GM19239 (cell line): ENCODE results near the gene HCFC2.
"Not testable (repeated sequence)": the region's sequence is repeated elsewhere in the genome, so short reads cannot be mapped to it uniquely, and the experiment has no call there.

Source experiments
- DNase-seq: peaks from one replicate; pipeline ENCODE4 v3.0.0; 2011; ENCODE audit warnings: low spot score; ENCODE audit not compliant: insufficient read length
- FAIRE-seq: peaks from 2 replicates; lab custom pipeline; 2011; peaks lifted over from hg19 to GRCh38; lab: Jason Lieb, UNC

Gene HCFC2

DNA sequence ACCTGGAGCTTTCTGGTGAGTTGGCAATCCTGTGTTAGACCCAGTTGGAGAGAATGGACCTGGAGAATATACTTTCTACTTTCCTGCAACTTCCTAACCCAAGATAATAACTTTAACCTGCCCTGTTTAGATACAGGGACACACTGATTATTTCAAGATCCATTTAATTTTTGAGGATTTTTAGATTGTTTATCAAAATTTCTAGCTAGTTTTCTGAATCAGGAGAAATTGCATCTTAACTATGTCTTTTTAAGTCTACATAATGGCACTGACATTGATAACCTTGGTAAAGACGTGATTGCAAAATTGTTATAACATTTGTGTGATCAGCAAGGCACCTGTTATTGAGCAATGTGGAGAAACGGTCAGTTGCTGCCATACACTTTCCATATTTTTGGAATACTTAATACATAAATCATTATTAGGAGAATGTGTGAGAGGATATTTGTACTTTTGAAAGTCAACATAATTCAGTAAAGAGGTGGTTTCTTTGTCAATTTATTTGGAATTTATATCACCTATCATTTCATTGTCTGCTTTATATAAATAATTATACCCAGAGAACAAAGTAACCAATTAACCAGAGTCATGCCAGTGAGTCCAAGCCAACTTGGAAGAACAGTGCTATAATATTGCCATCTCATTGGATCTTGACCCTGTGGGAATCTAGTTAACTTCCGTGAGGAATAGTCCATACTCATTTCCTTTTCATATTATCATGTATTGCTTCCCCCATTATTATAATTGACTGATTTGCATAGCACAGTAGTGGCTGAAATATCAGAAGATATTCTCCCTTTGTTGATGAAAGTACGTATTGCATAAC, 45.3 kb downstream of the HCFC2 start:
- DNase-seq (no peak), FAIRE-seq (no peak)

DNA sequence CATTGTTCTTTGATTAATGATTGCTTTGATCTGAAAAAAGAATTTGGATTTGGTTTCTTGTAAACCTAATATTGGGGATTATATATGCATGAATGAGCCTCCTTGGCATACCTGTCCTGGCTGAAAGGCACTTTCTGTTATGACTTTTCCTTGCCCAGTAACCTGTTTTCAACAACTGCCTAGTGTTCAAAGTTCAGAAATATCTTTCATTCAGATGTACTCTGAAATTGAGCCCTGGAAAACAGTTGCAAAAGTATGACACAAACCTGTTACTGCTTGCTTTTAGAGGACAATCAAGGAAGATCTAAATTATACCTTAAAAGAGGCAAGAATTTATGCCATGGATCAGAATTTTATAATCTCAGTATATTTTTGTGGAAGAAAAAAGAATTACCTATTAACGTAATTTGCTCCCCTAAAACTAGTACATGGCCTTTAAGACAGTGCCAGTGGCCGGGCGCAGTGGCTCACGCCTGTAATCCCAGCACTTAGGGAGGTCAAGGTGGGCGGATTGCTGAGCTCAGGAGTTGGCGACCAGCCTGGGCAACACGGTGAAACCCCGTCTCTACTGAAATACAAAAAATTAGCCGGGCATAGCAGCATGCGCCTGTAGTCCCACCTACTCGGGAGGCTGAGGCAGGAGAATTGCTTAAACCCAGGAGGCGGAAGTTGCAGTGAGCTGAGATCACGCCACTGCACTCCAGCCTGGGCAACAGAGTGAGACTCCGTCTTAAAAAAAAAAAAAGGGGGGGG, 50.7 kb downstream of the HCFC2 start:
- peak; percentile 71 for FAIRE-seq
- not testable (repeated sequence) for DNase-seq

DNA sequence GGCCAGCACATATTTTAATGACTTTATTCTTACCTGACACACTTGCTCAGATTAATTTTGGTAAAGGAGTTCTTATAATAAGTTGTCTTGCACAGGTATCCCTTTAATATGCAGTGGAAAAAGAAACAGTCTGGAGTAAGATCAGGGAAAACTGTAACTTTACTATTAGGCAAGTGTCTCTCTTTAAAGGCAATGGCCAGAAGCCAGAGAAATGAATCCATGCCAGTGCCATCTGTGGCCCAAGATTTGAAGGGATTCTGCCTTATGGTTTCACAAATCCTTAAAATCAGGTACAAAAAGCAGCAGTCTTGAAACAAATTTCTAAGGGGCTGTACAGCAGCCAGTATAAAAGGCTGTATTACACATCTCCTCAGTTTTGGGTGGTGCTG, 51.2 kb downstream of the HCFC2 start:
- DNase-seq (no peak), FAIRE-seq (no peak)

DNA sequence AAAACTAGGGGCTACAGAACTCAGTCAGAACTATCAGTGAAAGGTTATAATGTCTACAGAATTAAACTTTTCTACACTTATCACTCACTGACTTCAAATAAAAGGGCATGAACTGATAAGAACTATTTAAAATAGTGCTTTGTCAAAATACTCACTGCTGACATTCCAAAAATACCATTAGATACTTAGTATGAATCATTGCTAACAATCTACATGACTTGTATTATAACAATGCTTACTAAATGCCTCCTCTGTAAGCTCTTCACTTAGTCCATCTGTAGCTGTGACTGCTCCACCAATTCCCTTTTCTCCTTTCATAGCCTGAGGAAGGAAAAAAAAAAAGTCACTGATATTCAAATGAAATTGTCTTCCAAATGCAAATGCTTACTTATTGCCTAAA, 56.7 kb downstream of the HCFC2 start:
- no peak for FAIRE-seq
- no peak for DNase-seq

DNA sequence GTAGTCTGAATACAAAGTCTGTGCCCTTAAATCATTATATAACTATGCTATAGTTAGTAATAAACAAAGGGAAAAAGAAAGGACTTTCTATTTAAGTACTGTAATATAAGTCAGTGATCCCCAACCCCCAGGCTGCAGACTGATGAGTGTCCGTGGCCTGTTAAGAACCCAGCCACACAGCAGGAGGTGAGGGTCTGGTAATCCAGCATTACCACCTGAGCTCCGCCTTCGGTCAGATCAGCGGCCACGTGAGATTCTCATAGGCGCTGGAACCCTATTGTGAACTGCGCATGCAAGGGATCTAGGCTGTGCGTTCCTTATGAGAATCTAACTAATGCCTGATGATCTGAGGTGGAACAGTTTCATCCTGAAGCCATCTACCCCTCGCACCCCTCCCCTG, 58.0 kb downstream of the HCFC2 start:
- DNase-seq, result no peak
- no peak for FAIRE-seq

DNA sequence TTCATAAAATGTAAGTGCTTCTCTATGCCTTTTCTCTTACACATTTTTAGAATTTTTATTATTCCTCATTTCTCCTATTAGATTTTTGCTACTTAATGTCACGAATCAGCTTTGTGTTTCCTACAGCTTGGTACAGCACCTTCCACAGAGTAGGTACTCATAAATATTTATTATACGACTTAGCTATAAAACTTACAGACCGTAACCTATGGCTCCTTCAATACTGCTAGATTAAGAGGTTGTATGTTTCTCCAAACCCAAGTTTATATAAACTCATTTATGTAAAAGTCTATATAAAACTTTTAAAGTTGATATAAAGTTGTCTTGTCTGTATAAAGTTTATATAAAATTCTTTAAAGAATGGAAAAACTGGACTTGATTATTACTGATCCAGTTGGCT, 62.2 kb downstream of the HCFC2 start:
- FAIRE-seq (no peak), DNase-seq (no peak)

DNA sequence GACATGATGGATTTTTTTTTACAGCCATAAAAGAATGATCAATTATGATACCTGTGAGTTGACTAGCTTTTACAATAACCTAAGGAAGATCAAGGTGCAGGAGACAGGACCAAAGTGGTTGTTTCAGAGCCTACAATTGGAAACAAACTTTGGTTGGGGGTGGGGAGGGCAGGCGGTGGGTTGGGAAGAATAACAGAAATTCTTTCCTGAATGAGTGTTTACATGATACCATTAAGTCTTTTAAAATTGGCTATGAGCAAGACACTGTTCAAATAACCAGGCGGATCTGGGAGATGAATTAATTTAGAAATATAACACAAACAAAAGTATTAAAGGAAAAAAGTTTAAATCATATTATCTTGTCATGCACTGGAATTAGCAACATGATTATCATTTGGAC, 66.4 kb downstream of the HCFC2 start:
- DNase-seq (no peak), FAIRE-seq (no peak)

DNA sequence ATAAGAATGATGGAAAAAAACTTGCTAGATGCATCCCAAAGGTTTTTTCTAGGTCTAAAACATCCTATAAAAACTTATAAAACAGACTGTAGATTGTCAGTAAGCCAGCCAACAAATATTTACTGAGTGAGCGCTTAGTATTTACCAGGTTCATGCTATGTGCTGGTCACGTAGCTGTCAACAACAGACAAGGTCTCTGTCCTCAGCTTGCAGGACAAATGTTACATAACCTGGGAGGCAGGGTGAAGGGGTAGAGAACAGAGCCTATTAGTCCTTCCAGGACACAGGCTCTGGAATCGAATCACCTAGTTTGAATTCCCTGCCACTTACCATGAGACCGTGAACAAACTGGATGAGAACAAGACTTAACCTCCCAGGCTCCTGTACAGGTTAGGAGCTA, 67.3 kb downstream of the HCFC2 start:
- no peak for FAIRE-seq
- DNase-seq, result no peak

DNA sequence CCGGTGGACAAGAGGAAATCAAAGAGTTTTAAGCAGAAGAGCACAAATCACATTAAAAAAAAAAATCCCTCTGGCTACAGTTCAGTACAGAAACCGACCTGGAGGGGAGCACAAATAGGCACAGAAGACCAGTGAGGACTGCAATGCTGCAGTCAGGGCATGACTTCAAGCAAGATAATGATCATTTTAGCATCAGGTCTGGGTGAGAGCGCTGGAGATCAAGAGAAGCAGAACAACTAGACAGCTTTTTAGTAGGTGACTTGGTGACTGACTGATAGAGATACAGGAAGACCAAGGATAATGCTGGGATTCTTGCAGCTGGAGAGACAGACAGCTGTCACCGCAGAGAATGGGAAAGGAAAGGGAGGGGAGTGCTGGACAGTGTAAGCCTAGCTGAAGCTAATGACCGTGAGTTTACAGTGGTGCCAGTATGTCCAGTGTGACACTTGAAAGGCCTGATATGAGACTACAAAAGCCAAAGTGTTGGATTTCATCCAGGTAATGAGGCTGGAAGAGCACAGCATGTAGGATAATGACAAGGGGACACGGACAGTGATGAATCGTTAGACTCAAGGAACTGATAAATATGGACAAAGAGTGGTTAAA, 68.1 kb downstream of the HCFC2 start:
- DNase-seq (no peak), FAIRE-seq (no peak)

DNA sequence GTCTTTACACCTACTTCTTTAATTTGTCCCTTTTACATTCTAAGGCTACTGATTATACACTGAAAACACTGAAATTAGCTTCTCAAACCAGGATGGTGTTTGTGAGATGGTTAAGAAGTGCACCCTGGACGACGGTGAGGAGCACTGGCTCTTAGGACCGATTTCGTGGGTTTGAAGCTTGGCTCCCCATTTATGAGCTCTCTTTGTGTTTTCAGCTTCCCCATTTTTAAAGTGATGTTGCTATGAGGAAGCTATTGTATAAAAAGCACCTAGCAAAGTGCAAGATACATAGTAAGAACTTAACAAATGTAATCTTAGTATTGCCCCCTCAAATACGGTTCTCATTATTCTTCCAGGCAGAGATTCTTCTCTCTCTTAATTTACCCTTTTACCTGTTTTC, 69.0 kb downstream of the HCFC2 start:
- FAIRE-seq (no peak), DNase-seq (no peak)

DNA sequence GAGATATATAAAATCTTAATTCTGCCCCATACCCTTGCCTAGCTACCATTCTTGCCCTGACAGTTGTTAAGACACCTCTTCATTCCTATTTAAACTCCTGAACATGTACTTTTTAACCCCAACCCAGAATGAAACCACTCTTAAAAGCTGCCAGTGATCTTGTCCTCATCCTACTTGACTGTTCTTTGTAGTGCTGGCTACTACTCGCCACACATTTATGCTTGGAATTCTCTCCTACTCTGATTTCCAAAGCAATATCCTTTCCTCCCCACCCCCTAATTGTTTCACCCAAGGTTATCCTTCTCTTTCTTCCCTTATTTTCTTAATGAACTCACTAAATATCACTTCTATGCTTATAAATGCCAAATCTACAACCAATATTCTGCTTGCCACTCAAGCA, 69.5 kb downstream of the HCFC2 start:
- DNase-seq, result no peak
- FAIRE-seq, result no peak

DNA sequence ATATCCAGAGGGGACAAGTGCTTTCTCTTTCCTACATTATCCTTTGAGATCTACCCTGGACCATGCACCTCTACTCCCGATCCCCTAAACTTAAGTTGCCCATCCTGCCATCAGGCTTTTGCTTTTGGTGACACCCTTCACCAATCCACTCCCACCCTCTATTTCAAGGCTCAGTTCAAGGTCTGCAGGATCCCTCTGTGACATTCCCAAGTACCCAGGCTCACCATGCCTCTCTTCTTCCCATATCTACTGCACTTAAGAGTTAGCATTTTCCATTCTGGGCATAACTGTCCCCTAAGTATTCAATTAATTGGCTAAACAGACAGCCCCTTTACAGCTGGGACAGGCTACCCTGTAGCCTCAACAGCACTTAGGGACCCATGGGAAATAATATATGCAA, 70.6 kb downstream of the HCFC2 start:
- no peak for FAIRE-seq
- no peak for DNase-seq

DNA sequence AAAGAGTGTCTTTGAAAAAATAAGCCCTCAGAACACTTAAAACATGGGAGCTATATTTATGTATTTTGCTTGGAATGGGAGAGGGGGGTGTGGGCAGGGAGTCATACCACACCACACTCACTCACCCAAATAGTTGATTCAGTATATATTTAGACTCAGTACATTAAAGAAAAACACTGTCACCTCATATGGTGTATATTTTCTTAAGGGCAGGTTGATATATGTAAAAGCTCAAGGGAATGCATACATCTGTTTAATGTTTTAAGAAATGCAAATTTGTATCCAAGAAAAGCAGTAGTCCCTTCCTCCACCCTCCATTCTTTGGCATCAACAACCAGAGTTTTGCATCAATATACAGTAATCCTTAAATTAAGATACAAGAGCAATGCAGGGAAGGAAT, 72.2 kb downstream of the HCFC2 start:
- DNase-seq, result no peak
- no peak for FAIRE-seq

DNA sequence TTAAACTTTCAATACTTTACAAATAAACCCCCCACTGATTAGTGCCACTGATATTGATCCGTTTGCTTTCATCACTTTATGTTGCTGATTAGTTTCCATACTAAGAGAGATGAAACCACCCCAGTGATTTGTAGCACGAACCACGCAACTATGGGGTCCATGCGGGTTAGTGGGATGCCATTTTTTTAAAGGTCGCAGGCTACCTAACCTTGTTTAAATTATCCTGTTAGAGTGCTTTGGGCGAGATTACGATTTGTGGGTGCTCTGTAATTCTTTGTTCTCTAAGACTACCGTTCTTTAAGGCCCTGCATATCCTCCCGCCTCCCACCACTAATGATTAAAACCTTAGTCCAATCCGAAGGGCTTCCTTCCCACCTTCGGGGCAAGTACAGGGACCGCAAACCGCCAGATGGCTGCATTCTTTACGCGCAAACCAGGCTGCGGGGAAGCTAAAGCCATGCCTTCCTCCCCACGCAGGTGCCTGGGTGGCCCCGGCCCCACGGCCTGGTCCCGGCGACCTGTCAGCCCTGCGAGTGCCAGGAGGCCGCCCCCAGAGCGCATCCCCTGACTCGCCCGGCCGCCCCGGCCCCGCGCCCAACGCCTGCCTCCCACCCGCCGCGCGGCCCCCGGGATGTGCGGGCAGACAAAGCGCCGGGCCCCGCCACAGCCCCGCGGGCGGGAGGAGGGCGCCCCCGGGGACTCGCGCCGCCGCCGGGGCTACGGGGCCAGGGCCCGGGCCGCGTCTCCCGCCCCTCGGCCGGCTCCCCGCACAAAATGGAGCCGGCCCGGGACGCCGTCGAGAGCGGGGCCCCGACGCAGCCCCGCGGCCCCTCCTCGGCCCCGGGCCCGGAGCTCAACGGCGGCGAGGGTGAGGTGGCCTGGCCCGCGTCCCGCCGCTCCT, 72.9 kb downstream of the HCFC2 start:
- DNase-seq (peak; percentile 56), FAIRE-seq (peak; percentile 78)

DNA sequence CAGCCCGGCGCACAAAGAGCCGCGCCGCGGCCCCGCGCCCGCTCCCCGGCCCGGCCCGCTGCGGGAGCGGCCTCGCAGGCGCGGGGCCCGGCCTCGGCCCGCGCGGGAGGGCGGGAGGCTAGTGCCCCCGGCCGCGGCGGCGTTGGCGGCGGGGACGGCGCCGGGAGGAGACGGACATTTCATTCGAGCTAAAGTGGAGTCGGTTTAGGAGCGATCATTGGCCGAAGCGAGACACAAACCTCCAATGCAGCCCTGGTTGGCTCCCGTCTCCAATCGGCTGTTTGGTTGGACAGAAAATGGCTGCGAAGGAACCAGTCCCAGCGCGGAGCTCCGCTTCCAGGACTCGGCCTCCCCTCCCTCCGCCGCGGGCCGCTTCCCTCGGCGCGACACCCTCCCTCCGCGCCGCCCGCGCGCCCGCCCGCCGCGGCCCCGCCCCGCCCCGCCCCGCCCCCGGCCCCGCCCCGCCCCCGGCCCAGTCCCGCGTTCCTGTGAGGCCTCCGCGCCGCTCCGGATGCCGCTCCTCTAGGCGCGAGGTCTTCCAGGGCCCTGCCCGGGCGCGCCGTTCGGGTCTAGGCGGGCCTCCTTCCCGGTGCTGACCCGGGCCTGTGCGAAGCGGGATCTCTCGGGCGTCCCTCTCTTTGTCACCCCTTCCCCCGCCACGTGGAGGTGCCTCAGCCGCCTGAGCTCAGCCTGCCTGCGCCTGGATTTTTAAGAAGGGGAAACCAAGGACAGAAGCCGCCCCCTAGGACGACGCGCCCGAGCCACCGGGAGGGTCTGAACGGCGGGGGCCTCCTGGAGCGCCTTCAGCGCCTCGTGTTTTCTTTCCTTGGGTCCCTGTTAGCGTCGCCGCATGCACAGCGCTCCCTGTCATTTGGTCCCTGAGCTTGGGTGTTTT, 73.8 kb downstream of the HCFC2 start, which contains the start of gene NFYB:
Gene NFYB (minus strand): TSS at position 309 of the 895 bp plus-strand sequence. CDS start 2,757 bp downstream, outside the sequence.
- FAIRE-seq, result peak; percentile 90

DNA sequence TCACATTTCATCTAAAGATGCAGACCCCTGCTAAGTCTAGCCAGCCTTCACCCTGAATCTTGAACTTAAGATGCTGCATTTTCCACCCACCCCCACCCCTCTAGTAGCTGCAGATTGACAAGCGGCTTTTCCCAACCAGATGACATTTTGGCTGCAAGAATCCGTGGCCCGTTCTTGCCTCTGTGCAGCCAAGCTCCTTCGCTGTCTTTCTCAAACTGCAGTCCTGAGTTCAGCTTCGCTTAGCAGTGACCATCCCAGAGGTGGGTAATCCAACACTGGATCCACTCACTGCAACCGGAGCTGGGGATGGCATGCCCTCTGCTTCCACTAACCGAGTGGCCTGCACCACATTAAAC, 74.4 kb downstream of the HCFC2 start:
- no peak for FAIRE-seq
- no peak for DNase-seq

More for the DNA sequence above, 73.8 kb downstream of the HCFC2 start, which contains the start of gene NFYB:
- DNase-seq, result peak; percentile 100

DNA sequence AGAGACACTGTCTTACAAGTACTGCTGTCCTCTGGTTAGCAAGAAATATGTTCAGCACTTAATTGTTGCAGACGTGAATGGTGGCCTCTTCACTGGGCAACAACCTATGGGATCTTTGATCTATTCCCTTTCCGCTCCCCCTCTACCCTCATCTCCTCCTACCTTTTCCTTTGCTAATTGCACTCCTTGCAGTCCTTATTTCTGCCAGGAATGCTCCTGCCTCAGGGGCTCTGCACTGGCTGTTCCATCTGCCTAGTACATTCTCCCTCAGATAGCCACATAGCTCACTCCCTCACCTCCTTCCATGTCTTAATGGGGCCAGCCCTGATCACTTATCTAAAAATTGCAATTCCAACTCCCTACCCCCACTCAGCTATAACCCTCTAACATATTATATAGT, 78.2 kb downstream of the HCFC2 start:
- no peak for FAIRE-seq
- no peak for DNase-seq

DNA sequence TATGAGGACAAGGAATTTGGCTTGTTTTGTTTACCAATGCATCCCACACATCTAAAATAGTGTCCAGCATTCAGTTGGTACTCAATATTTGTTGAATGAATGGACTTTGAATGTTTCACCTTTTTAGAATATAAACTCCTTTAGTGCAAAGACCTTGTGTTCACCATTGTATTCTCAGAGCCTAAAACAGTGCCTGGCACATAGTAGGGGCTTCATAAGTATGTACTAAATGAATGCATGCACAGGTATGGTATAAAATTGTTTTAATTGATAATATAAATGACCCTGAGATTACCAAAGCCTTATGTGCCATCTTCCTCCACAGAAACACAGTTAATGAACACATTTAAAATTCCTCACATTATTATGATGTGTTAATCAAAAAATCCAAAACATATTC, 78.7 kb downstream of the HCFC2 start:
- DNase-seq (no peak), FAIRE-seq (no peak)

DNA sequence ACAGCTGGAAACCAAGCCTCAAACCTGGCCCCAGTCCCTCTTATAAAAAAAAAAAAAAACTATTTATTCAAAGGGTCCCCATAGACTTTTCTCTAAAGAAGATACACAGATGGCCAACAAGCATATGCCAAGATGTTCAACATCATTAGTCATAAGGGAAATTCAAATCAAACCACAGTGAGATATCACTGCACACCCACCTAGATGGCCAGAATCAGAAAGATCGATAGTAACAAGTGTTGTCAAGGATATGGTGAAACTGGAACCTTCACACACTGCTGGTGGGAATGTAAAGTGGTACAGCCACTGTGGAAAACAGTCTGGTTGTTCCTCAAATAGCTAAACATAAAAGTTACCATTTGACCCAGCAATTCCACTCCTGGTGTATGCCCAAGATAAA, 79.6 kb downstream of the HCFC2 start:
- FAIRE-seq, result no peak

More for the DNA sequence above, 79.6 kb downstream of the HCFC2 start:
- no peak for DNase-seq
